Measurements from ENCODE around the gene ATP8B4.
A peak's percentile ranks its signal among the peaks of the same experiment; 100 is the strongest.

ATP8B4 gene

GRCh38 chr15:49842031-49842730 is 276.9 kb downstream of the ATP8B4 start:
- no peak for ATAC-seq
- no peaks in the 10 kb centered on the region for H3K4me1 Mint-ChIP-seq
- peaks cover 20% of the 10 kb centered on the region for H3K9me3 Mint-ChIP-seq
- no peaks in the 10 kb centered on the region for H3K27me3 Mint-ChIP-seq
- no peak for DNase-seq
- no peak overlapping the region for H3K4me3 Mint-ChIP-seq
- H3K27ac Mint-ChIP-seq = no peak overlapping the region
- peaks cover 2% of the 10 kb centered on the region for H3K36me3 Mint-ChIP-seq (ENCODE audit: low read depth)

GRCh38 chr15:49832511-49832910 is 286.5 kb downstream of the ATP8B4 start:
- Mint-ChIP-seq H3K4me1 (no peaks in the 10 kb centered on the region), H3K27me3 (no peaks in the 10 kb centered on the region), H3K27ac (no peak overlapping the region), H3K9me3 (peaks cover under 1% of the 10 kb centered on the region), H3K4me3 (no peak overlapping the region), H3K36me3 (ENCODE audit: low read depth) (no peaks in the 10 kb centered on the region)
- DNase-seq = no peak
- no peak for ATAC-seq

- Mint-ChIP-seq H3K4me3 (no peak overlapping the region), H3K4me1 (no peaks in the 10 kb centered on the region), H3K27me3 (no peaks in the 10 kb centered on the region), H3K9me3 (no peaks in the 10 kb centered on the region), H3K27ac (no peak overlapping the region), H3K36me3 (ENCODE audit: low read depth) (no peaks in the 10 kb centered on the region)
- no peak for DNase-seq
- no peak for ATAC-seq
Measured at GRCh38 chr15:49831206-49831965, 287.6 kb downstream of the ATP8B4 start.

DNA sequence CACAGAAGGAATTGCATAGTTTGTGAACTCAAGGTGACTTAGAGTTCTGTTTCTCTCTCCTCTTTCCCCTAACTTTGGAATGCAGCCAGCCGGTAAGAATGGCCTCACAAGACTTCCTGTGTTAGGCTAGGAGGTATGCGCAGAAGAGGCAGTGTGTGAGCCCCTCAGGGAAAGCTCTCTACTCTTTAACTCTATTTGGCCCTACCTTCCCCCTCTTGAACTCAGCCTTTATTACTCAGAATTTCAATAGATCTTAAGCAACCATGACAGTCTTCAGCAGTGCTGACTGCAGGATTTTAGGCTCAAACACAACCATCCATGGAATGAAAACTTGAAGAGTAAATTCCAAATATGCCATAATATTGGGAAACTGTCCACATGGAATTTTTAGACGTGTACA is 288.6 kb downstream of the ATP8B4 start:
- DNase-seq (no peak), ATAC-seq (no peak)
- H3K9me3 Mint-ChIP-seq = no peaks in the 10 kb centered on the region
- H3K4me3 Mint-ChIP-seq = no peak overlapping the region
- no peaks in the 10 kb centered on the region for H3K27me3 Mint-ChIP-seq
- H3K36me3 Mint-ChIP-seq (ENCODE audit: low read depth) = no peaks in the 10 kb centered on the region
- no peak overlapping the region for H3K27ac Mint-ChIP-seq
- H3K4me1 Mint-ChIP-seq = no peaks in the 10 kb centered on the region

GRCh38 chr15:49827311-49827710 is 291.7 kb downstream of the ATP8B4 start:
- no peaks in the 10 kb centered on the region for H3K36me3 Mint-ChIP-seq (ENCODE audit: low read depth)
- no peaks in the 10 kb centered on the region for H3K27me3 Mint-ChIP-seq
- no peak overlapping the region for H3K4me3 Mint-ChIP-seq
- ATAC-seq = no peak
- no peak for DNase-seq
- no peaks in the 10 kb centered on the region for H3K4me1 Mint-ChIP-seq
- no peak overlapping the region for H3K27ac Mint-ChIP-seq
- H3K9me3 Mint-ChIP-seq = peaks cover under 1% of the 10 kb centered on the region

DNA sequence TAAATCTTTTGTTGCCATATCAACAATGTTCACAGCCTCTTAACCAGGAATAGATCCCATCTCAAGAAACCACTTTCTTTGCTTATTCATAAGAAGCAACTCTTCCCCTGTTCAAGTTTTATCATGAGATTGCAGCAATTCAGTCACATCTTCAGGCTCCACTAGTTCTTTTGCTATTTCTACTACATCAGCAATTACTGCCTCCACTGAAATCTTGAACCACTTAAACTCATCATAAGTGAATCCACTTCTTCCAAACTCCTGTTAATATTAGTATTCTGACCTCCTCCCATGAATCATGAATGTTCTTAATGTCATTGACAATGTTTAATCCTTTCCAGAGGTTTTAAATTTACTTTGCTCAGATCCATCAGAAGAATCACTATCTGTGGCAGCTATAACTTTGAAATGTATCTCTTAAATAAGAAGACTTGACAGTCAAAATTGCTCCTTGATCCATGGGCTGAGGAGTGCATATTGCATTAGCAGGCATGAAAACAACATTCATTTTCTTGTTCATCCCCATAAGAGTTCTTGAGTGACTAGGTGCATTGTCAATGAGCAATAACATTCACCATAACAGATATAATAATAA is 292.3 kb downstream of the ATP8B4 start:
- Mint-ChIP-seq H3K4me1 (no peaks in the 10 kb centered on the region), H3K9me3 (peaks cover 4% of the 10 kb centered on the region), H3K4me3 (no peak overlapping the region), H3K27ac (no peak overlapping the region), H3K27me3 (no peaks in the 10 kb centered on the region), H3K36me3 (ENCODE audit: low read depth) (no peaks in the 10 kb centered on the region)
- DNase-seq = no peak
- no peak for ATAC-seq

GRCh38 chr15:49824775-49825099 is 294.3 kb downstream of the ATP8B4 start:
- Mint-ChIP-seq H3K4me3 (no peak overlapping the region), H3K27ac (no peak overlapping the region), H3K4me1 (no peaks in the 10 kb centered on the region), H3K9me3 (peaks cover 4% of the 10 kb centered on the region), H3K27me3 (no peaks in the 10 kb centered on the region), H3K36me3 (ENCODE audit: low read depth) (no peaks in the 10 kb centered on the region)
- DNase-seq = no peak
- ATAC-seq = no peak

DNA sequence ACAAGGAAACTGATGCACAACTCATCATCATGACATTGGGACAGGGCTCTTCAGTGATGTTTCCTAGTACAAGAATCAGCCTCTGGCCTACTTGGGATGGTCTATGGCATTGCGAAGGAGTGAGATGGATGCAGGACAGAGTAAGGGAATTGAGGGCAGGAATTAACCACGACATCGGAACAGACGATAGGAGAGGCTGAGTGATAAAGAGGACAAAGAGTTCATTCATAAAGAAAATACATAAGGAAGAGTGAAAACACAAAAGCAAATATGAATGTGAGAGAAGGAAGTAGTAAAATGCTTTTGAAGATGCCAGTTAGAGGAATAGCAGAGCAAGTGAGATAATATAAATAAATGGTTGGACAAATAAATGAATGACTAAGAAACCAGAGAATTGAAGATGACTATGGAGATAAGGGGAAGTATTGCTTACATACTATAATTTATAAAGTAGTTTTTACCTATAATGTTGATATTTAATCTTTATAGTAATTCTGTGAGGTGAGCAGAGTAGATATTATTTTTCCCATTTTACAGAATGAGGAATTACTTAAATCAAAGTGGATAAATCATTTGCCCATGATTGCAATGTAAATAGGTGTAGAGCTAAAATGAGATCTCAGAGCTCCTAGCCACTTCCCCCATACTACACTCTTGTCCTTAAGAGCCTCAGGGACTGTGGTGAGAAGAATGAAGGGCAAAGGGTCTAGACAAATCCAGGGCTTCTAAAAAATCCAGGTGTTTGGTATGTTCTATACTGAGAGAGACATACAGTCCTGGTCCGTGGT is 294.9 kb downstream of the ATP8B4 start:
- H3K27ac Mint-ChIP-seq = no peak overlapping the region
- DNase-seq (no peak), ATAC-seq (no peak)
- H3K9me3 Mint-ChIP-seq = peaks cover 4% of the 10 kb centered on the region
- H3K27me3 Mint-ChIP-seq = no peaks in the 10 kb centered on the region
- no peaks in the 10 kb centered on the region for H3K4me1 Mint-ChIP-seq
- H3K36me3 Mint-ChIP-seq (ENCODE audit: low read depth) = no peaks in the 10 kb centered on the region
- no peak overlapping the region for H3K4me3 Mint-ChIP-seq

- Mint-ChIP-seq H3K36me3 (ENCODE audit: low read depth) (no peaks in the 10 kb centered on the region), H3K9me3 (peaks cover 2% of the 10 kb centered on the region), H3K4me3 (no peak overlapping the region), H3K4me1 (peaks cover 16% of the 10 kb centered on the region), H3K27ac (no peak overlapping the region), H3K27me3 (peaks cover 8% of the 10 kb centered on the region)
- DNase-seq (no peak), ATAC-seq (no peak)
Measured at GRCh38 chr15:49817100-49817499, 301.9 kb downstream of the ATP8B4 start.

GRCh38 chr15:49815950-49816349 is 303.1 kb downstream of the ATP8B4 start:
- H3K27me3 Mint-ChIP-seq = peaks cover 8% of the 10 kb centered on the region
- H3K36me3 Mint-ChIP-seq (ENCODE audit: low read depth) = no peaks in the 10 kb centered on the region
- H3K4me1 Mint-ChIP-seq = peaks cover 16% of the 10 kb centered on the region
- ATAC-seq (peak; percentile 33), DNase-seq (no peak)
- H3K4me3 Mint-ChIP-seq = no peak overlapping the region
- peak overlapping the region; percentile 47 for H3K27ac Mint-ChIP-seq
- H3K9me3 Mint-ChIP-seq = no peaks in the 10 kb centered on the region

DNA sequence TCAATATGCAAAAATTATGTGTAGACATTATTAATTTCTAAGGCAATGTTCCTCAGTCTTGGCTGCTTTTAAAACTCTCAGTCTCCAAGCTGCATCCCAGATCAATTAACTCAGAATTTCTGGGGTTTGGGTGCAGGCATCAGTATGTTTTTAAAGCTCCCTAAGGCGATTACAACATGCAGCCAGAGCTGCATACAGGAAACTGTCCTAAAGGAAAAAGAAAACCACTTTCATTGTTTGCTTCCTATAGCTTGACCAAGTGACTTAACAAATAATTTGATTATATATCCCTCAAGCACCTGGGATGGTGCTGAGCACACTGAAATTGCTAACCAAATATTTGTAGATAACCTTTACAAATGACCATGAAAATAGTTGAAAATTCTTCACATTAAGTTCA is 303.5 kb downstream of the ATP8B4 start:
- H3K9me3 Mint-ChIP-seq = no peaks in the 10 kb centered on the region
- no peak overlapping the region for H3K27ac Mint-ChIP-seq
- ATAC-seq (no peak), DNase-seq (no peak)
- H3K4me3 Mint-ChIP-seq = no peak overlapping the region
- H3K36me3 Mint-ChIP-seq (ENCODE audit: low read depth) = no peaks in the 10 kb centered on the region
- peaks cover 16% of the 10 kb centered on the region for H3K4me1 Mint-ChIP-seq
- H3K27me3 Mint-ChIP-seq = peaks cover 8% of the 10 kb centered on the region

GRCh38 chr15:49814709-49815108 is 304.3 kb downstream of the ATP8B4 start:
- H3K27ac Mint-ChIP-seq = no peak overlapping the region
- H3K4me3 Mint-ChIP-seq = no peak overlapping the region
- no peaks in the 10 kb centered on the region for H3K36me3 Mint-ChIP-seq (ENCODE audit: low read depth)
- no peak for DNase-seq
- no peaks in the 10 kb centered on the region for H3K9me3 Mint-ChIP-seq
- ATAC-seq = no peak
- peaks cover 8% of the 10 kb centered on the region for H3K27me3 Mint-ChIP-seq
- peaks cover 16% of the 10 kb centered on the region for H3K4me1 Mint-ChIP-seq

- H3K9me3 Mint-ChIP-seq = no peaks in the 10 kb centered on the region
- DNase-seq = no peak
- no peaks in the 10 kb centered on the region for H3K36me3 Mint-ChIP-seq (ENCODE audit: low read depth)
- H3K4me3 Mint-ChIP-seq = no peak overlapping the region
- no peak for ATAC-seq
- peaks cover 16% of the 10 kb centered on the region for H3K4me1 Mint-ChIP-seq
- H3K27me3 Mint-ChIP-seq = peaks cover 11% of the 10 kb centered on the region
- no peak overlapping the region for H3K27ac Mint-ChIP-seq
Measured at GRCh38 chr15:49813625-49814024, 305.4 kb downstream of the ATP8B4 start.

DNA sequence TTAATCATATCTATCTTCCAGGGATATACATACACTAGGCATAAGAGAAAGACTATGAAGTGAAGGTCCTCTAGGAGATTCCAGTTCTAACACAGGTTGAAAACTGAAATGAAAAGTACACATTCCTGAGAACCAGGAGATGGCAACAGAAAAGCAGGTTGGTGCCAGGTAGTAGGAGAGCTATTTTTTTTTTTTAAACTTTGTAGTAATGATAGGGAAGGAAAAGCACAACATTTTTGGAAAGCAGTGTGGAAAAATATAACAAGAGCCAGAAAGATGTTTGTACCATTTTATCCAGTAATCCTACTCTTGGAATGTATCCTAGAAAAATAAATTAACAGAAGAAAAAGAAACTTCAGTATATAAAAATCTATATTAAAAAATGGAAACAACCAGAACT is 308.3 kb downstream of the ATP8B4 start:
- peaks cover 8% of the 10 kb centered on the region for H3K27me3 Mint-ChIP-seq
- peaks cover 6% of the 10 kb centered on the region for H3K4me1 Mint-ChIP-seq
- H3K4me3 Mint-ChIP-seq = no peak overlapping the region
- H3K27ac Mint-ChIP-seq = no peak overlapping the region
- ATAC-seq (no peak), DNase-seq (no peak)
- no peaks in the 10 kb centered on the region for H3K36me3 Mint-ChIP-seq (ENCODE audit: low read depth)
- no peaks in the 10 kb centered on the region for H3K9me3 Mint-ChIP-seq
